Right lobe of liver (tissue), 4 donors: ENCODE data around the gene IRF2BP1.

Source experiments
- POLR2A ChIP-seq: fragments of 450-650 bp; IDR thresholded peaks from one replicate; pipeline ENCODE4 v1.6.1; 2017; ENCODE audit warnings: antibody characterized with exemption, mild to moderate bottlenecking
- TF ChIP-seq, protein P1 (sequence below), 4 donors: fragments of 200-600 bp in 3 of 4; fragments of 450-650 bp in 1 of 4; IDR thresholded peaks; one replicate each; pipeline versions ENCODE4 v1.5.1 to v1.8.0; 2016 to 2022; ENCODE audit warnings: antibody characterized with exemption in 4 of 4, mild to moderate bottlenecking in 2 of 4
- donor health status: DM: no; HTN: no; CAD: no.
- donor health status: DM: no; HTN: no; CAD: no.
- donor health status: DM: no; HTN: yes; CAD: no.

DNA sequence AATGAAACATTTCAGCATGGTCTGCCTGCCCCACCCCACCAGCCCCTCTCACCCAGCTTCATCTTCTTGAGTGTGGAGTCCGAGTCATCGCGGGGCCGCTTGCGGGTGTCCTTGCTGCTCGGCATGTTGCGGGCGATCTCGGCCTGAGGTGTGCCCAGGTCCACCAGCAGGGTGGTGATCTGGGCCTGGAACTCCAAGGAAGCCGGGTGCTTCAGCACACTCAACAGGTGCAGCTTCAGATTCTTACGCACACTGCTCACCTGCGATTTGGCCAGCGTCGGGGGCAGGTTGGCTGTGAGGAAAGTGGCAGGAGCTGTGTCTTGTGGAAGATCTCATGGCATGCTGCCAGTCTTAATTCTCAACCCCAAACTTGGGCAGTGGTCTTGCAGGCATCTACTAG lies 43.7 kb downstream of the IRF2BP1 start:
- TF ChIP-seq, protein P1, sequence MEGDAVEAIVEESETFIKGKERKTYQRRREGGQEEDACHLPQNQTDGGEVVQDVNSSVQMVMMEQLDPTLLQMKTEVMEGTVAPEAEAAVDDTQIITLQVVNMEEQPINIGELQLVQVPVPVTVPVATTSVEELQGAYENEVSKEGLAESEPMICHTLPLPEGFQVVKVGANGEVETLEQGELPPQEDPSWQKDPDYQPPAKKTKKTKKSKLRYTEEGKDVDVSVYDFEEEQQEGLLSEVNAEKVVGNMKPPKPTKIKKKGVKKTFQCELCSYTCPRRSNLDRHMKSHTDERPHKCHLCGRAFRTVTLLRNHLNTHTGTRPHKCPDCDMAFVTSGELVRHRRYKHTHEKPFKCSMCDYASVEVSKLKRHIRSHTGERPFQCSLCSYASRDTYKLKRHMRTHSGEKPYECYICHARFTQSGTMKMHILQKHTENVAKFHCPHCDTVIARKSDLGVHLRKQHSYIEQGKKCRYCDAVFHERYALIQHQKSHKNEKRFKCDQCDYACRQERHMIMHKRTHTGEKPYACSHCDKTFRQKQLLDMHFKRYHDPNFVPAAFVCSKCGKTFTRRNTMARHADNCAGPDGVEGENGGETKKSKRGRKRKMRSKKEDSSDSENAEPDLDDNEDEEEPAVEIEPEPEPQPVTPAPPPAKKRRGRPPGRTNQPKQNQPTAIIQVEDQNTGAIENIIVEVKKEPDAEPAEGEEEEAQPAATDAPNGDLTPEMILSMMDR (IDR thresholded peaks at IDR 0.05), result no peak
- no peak for TF ChIP-seq POLR2A
